ENCODE results near the gene SPTB.
"Not testable (repeated sequence)": the region's sequence is repeated elsewhere in the genome, so short reads cannot be mapped to it uniquely, and the experiment has no call there.

SPTB gene

DNA sequence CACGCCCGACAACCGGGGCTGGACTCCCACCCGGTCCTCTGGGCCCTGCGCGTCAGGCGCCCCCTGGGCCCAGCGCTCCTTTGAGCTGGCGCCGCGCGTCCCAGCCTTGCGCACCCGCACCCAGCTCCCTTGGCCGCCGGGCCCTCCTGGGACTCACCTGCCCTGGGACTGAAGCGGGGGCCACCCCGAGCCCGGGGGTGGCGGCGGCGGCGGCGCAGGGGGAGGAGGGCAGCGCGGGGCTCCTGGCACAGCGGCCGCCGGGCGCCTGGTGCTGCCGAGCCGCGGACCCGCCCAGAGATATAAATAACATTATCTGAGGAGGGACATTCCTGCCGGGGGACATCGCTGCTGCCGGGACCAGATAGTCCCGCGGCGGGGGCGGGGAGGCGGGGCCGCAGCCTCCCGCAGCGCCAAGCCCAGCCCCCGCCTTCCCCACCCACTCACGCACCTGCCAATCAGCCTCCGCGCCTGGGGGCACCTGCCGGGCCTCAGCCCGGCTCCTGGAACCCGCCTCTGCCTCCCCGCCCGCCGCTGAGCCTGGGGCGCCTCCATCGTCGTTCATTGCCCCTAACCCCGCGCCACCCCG lies at the start of gene SPTB:
Gene SPTB (minus strand): TSS at position 273 of the 586 bp plus-strand sequence. CDS start 56,813 bp downstream, outside the sequence.
- peak; percentile 85 for DNase-seq

DNA sequence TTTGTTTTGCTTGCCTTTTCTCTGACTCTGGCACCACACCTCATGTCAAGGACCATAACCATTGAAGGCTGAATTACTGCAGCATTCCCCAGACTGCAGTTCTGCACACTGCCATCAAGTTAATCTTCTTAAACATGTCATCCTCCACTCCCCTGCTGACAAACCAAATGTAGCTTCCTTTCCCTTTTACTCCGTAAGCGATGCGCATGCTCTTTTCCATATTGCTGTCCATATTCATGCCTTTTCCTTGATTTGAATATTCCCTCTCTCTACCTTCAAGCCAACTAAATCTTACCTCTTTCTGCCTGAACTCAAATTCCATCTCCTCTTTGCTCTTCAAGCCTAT lies 49.3 kb upstream of the SPTB start:
- no peak for DNase-seq

DNA sequence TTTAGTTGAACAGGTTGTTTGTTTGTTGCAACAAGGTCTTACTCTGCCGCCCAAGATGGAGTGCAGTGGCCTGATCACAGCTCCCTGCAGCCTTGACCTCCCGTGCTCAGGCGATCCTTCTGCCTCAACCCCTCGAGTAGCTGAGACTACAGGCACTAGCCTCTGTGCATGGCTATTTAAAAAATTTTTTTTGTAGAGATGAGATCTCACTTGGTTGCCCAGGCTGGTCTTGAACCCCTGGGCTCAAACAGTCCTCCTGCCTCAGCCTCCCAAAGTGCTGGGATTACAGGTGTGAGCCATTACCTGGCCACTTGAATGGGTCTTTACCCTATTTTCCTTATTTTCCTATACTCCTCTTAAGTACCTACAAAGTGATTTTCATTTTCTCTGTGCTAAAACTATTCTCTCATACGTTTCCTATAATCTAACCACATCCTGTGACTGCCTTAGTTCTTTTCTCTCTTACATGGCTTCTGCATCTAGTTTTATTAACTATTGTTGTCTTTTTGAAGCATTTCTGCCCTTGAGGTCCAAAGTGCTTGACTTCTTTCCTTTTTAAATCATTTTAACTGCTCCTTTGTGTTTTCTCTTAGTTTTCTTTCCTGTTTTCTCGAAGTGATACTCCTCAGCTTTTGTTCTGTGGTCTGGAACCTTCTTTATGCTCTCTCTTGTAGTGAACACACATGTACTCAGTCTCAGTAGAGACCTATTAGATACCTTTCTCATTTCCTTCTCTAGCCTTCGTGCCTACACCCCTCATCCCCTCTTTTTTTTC lies 48.7 kb upstream of the SPTB start:
- DNase-seq: no peak

DNA sequence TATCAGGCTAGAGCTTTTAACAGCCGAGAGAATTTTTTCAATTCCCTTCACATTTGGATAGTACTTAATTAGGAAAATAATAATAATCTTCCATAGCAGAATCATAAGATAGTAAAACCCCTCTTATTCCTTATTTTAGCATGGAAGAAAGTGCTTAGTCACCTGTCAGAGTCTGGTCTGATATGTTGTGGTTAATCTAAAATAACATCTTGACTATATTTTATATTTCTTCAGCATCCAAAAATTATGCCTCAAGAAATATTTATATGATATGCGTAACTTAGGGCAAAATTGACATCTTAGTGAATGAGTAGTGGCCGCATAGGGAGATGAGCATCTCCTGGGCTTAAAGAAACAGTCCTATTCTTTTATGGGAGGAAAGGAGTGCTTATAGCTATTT lies 47.3 kb upstream of the SPTB start:
- DNase-seq: no peak

DNA sequence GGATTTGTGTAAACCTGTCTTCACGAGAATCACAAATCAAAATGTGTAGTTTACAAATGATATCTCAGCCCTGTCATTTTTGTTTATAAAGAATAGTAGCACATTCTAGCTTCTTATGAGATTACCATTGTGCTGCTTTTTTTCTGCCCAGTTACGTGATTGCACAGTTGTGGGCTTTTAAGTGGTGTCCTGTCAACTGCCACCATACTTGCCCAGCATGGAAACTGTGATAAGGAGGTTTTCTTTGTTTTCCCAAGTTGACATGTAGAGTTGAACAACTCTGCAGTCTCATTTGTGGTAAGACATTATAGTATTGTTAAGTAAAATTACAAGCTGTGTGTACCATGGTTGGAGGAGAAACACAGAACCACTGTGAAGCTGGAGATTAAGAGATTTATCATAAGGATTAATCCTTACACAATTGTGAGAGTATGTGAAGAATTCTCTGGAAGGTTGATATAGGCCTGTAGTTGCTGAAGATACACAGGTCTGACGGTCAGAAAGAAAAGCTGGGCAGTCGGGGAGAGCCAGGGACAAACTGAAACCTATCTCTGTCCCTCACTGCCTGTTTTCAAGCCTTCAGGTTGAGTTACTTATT lies 46.8 kb upstream of the SPTB start:
- no peak for DNase-seq

DNA sequence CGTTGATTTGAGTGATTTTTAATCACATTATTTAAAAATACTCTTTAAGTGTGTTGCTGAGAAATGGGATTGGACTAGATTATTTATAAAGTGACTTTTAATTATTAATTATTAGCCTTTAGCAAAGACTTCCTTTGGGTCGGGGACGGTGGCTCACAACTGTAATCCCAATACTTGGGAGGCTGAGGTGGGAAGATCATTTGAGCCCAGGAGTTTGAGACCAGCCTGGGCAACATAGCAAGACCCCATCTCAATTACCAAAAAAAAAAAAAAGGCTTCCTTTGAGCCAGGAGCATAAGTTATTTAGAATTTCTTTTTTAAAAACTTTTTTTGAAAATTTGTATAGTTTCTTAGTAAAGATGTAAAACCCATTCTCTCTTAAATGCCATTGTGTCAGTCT lies 43.3 kb upstream of the SPTB start:
- no peak for DNase-seq

DNA sequence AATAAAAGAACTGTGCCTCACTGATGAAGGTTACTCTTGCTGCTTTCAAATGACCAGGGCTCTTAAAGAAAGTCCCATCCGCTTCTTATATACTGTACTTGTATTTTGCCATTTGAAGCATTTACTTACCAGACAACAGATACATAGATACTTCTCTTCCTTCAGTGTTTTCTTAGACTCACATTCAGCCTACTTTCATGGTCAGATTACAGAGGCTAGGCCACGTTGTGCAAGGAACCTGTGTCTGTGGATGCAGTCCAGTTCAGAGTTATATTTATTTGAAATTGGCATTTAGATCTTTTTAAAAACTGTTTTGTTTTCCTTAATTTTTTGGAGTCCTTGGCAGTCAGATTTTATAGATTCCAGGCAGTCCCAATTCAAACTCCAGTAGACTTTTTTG lies 40.8 kb upstream of the SPTB start:
- DNase-seq: no peak

DNA sequence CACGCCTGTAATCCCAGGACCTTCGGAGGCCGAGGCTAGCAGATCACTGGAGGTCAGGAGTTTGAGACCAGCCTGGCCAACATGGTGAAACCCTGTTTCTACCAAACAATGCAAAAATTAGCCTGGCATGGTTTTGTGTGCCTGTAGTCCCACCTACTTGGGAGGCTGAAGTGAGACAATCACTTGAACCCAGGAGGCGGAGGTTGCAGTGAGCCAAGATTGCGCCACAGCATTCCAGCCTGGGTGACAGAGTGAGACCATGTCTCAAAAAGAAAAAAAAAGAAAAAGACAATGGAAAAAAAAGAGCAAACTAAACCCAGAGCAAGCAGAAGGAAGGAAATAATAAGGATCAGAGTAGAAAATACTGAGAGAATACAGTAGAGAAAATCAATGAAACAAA lies 39.9 kb upstream of the SPTB start:
- DNase-seq: no peak

DNA sequence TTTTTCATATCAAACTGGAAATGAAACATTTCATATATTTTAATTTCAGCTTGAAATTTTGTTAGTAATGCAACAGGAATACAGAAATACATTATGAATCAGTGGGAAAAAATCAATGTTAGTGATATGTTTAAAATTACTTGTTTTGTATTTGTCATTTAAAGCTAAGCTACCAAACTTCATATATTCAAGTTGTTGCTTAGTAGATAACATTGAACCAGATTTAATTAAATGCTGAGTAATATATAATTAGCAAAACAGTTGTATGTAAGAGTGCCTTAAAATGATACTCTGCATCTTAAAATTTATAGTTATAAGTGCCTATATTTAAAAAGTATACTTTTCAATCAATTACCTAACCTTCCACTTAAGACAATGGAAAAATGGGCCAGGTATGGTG lies 39.5 kb upstream of the SPTB start:
- DNase-seq: no peak

DNA sequence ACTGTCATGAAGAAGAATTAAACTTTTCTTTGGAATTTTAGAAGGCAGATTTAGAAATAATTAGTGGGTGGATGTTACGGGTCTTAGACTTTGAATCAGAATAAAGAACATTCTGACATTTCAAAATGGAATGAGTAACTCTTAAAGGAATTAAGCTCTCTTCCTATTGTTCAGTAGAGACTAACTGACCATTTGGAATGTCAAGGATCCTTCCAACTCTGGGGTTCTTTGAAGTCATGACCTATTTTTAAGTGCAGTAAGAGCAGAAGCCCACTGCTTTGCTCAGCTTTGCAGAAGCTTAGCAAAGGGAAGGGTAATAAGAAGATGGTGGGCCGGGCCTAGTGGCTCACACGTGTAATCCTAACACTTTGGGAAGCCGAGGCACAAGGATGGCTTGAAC lies 38.5 kb upstream of the SPTB start:
- DNase-seq: no peak

DNA sequence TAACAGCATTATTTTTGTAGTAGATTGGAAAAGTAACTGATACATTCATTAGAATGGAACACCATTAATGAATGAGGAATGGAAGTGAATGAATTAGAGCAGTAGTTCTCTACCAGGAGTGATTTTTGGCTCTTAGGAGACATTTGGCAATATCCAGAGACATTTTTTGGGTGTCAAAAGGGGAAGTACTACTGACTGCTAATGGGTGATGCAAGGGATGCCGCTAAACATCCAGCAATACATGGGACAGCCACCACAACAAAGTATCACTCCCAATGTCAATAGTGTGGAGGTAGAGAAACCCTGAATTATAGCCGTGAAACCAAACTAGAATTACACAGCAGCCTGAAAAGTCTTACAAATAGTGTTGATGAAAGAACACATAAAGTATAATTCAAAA lies 36.1 kb upstream of the SPTB start:
- no peak for DNase-seq

DNA sequence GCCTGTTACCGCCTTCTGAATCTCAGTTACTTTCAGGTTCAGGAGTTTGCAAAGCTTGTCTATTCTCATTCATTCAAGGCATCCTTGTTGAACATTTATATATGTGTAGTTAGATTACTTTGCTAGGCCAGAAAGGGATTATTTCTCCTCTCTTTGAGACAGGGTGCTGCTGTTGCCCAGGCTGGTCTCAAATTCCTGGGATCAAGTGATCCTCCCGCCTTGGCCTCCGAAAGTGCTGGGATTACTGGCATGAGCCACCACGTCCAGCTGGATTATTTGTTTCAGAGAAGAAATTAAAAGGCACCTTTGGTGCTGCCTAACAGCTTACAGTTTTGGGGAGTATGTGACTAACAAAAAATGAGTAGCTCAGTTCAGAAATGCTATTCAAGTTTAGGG lies 35.3 kb upstream of the SPTB start:
- DNase-seq: no peak

DNA sequence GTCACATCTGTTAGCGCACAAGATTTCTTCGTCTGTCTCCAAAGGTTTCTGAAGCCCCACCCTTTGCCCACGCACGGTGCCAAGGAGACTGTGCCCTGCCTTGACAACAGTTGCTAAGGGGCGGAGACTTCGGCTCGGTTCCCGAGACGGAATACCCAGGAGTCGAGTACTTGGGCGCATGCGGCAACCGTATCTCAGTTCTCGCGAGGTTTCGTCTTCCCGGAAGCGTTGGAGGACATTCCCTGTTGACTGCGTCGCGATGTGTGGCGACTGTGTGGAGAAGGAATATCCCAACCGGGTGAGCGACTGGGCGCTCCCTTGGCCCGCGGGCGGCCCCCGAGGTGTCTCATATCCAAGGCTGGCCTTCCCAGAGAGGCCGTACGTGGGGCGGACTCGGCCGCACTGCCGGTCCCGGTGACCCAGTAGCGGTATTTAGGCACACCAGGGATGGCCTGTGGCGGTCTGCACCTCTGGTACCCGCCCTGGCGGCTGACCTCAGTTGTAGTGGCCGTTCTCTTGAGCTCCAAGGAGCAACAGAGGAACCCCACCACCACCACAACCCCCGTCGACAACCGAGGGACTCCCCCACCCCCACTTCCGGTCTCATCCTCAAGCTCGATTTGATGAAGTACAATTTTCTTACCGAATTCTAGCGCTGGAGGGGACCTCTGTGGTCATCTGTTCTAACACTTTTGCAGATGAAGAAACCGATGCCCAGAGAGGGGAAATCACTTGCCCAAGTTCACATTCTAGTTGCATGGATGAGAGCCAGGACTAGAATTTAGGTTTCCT lies 34.7 kb upstream of the SPTB start, which contains the start of gene CHURC1:
Gene CHURC1 (plus strand): TSS at position 219 of the 792 bp plus-strand sequence. CDS start 41 bp downstream, at position 260.
- peak; percentile 99 for DNase-seq

DNA sequence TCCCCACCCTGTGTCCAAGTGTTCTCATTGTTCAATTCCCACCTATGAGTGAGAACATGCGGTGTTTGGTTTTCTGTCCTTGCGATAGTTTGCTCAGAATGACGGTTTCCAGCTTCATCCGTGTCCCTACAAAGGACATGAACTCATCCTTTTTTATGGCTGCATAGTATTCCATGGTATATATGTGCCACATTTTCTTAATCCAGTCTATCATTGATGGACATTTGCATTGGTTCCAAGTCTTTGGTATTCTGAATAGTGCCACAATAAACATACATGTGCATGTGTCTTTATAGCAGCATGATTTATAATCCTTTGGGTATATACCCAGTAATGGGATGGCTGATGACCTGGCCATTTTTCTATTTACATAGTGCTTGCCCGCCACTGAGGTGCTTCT lies 33.8 kb upstream of the SPTB start:
- DNase-seq: not testable (repeated sequence)

DNA sequence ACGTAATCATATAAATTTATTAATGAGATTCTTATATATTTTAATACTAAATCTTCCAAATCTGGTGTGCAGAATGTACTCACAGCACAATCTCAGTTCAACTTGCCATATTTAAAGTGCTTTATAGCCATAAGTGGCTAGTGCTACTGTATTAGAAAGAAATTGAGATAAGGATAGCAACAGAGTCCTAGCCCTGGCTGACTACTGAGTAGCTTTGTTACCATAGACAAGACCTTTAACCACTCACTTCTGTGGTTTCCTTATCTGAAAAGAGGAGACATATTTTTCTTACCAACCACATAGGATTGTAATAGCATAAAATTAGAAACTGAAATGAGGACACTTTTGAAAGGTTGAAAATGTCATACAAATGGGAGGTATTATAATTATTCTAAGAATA lies 32.6 kb upstream of the SPTB start:
- DNase-seq: no peak

DNA sequence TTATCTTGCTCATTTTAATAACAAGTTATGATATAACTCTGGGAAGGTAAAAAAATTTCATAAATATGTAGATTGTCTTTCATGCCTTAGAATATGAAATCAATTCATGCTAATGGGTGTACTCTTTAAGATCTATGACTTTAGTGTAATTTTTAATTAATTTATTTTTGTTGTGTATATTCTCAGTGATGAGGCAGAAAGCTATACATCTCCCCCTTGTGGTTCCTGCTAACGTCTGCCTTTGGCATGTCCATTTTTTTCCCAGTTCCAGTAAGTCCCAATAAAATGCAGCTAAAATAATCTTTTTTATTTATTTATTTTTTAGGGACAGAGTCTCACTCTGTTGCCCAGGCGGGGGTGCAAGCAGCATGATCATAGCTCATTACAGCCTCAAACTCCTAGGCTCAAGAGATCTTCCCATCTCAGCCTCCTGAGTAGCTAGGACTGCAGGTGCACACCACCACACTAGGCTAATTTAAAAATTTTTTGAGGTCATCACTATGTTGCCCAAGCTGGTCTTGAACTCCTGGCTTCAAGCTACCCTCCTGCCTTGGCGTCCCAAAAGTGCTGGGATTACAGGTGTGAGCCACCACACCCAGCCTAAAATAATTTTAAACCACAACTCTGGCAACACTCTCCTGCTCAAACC lies 31.3 kb upstream of the SPTB start:
- peak; percentile 60 for DNase-seq

DNA sequence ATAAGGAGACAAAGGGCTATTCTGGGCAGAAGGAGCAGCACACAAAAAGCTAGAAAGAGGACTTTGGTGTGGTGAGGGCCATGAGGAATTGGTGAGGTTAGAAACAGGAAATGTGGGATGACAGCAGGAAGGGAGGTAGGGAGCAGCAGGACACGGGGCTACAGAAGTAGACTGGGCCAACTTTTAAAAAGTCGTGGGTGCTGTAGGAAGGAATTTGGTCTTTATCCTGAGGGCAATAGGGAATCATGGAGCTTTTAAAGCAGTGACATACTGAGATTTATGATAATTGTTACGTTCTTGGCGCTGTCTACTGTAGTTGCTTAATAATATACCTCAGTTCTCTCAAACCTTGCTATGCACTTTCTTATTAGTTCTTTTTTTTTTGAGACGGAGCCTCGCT lies 26.3 kb upstream of the SPTB start:
- no peak for DNase-seq

DNA sequence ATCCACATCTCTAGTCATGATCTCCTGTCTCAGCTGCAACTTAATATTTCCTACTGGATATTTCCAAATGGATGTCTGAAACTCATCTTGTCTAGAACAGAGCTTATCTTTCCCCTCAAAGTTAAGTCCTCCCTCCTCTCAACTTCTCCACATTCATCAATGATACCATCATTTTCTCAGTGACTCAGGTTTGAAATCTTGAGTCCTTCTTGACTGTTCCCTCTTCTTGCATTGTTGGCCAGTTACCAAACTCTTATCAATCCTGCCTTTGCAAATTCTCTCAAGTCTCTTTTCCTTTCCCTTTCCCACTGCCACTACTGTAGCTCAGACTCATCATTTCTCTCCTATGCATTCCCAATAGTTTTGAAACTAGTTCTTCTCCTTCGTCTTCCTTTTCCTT lies 20.3 kb upstream of the SPTB start:
- DNase-seq: no peak

DNA sequence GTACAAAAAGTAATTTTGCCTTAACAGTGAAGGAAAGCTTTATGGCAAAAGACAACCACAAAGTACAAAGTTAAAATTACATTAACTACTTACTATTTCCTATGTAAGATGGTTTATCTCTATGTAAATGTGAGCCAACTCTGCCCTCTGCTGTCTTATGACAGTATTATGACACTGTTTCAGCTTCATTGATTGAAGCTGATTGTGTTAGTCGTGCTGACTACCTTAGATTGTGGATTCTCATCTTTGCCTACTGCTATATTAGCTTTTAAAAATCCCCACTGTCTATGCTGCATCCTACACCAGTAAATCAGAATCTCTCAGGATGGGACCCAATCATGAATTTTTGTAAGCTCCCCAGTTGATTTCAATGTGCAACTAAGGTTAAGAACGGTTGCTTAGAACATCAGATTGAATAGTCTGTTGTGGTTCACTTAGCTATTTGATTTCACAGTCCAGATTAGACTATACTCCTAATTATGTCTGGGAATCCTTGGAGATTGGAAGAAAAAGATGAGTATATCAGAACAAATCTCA lies 12.2 kb upstream of the SPTB start:
- DNase-seq: peak; percentile 81

DNA sequence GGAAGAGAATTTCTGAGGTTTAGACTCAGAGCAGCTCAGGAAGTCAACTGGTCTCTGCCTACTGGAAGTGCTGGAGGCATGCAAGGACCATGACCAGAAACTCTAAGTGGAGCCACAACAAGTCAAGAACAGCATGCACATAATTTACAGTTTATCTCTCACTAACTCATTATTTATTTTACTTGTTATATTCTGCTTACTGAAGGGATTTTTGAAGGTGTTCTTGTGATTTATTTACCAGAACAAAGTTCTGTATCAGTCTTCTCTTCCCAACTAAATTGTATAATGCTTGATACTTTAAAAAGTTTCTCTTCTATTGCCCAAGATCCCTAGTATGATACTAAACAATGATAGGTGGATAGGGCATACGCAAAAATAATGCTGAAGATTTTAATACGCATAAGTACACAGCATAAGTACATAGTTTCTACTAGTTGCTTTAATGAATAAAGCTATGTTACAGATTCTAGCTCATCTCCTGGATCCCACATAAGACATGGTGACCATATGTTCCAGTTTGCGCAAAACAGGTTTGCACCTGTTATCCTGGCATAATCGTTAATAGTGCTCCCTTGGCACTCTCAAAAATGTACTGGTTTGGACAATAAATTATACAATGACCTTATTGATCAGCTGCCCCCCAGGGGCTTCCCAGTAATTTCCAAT lies 11.6 kb upstream of the SPTB start:
- DNase-seq: no peak

DNA sequence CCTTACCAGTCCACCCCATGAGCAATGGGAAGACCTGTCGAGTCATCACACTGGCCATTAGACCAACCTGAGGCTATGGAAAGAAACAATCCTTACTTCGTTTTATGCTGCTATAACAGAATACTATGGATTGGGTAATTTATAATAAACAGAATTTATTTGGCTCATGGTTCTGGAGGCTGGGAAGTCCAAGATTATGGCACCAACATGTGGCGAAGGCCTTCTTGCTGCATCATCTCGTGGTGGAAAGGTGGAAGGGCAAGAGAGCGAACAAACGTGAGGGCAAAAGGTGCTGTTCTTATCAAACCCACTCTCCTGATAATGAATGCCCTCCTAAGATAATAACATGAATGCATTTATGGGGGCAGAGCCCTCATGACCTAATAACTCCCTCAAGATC lies 9.6 kb upstream of the SPTB start:
- DNase-seq: no peak

DNA sequence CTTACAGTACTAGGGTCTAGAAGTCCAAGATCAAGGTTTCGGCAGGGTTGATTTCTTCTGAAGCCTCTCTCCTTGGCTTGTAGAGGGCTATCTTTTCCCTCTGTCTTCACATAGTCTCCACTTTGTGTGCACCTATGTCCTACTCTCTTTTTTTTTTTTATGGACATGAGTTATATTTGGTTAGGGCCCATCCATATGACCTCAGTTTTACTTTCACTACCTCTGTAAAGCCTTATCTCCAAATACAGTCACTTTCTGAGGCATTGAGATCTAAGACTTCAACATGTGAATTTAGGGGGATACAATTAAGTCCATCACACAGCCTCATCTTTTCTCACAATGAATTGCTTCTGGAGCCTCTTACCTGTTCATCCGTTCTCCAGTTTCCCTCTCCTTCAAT lies 5.9 kb upstream of the SPTB start:
- no peak for DNase-seq

Data from DMS53 (cell line).